RCC 7860 (cell line): ENCODE data around the gene PTPRN2.

Experiments
- DNase-seq: peaks from one replicate; pipeline ENCODE4 v3.0.0-alpha.2; 2015; ENCODE audit warnings: low spot score
- FAIRE-seq: peaks from 2 replicates; lab custom pipeline; 2012; peaks lifted over from hg19 to GRCh38; lab: Jason Lieb, UNC

The PTPRN2 gene

DNA sequence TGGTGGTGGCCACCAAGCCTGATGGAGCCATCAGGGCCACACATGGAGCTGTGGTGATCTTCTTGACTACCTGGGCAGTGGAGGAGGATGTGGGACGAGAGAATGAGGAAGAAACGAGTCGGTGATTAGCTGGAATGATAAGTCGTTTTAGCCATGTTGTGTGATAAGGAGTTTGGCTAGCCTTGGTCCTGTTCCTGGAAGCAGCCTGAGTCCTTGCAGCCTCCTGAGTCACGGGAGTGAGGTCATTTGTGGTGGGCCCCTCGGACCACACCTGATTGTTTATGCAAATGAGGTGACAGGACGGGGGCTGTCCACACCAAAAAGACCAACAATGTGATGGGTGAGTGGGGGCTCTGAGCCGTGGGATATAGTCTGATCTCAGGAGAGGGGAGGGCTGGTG, 554.4 kb downstream of the PTPRN2 start:
- FAIRE-seq (no peak), DNase-seq (no peak)

DNA sequence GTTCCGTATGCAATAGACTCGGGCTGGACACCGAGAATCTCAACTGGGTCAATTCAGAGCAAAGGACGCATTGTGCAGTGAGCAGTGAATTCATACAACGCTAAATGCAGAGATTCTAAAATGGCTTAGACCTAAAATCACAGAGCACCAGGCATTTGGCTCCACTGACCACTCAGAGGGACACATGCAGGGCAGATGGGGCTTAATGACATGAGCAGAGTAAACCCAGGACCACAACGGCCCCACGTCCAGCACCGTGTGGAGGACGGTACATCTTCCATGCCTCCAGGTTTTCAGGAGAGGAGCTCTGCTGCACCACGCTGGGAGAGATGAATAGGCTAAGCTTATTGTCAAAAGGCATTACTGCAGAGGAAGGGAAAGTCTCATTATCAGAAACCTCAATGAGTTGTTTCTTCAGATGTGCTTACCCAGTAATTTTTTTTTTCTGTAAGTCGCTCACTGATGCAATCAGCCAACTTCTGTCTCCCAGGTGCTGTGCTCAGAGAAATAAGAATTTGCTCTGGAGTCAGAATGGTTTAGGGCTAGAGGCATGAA, 555.0 kb downstream of the PTPRN2 start:
- DNase-seq = no peak
- no peak for FAIRE-seq

DNA sequence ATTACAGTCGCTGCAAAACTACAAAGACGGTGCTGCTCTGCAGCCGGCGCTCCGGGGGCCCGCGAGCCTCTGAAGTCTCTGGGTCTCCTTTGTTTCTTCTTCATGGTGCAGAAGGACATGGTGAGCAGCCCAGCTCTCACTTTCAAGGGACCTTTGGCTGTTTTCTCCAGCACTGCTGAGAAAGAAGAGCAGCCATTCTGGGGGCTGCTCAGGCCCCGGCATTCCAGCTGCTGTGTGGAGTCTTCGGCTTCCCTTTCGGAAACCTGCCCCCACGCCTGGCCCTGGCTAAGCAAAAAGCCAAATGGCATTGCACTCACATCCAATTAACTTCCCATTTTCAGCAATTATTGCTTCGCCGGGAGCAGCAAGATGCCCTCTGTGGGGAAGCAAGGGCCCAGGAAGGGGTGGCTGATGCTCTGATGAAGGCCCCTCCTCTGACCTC, 555.7 kb downstream of the PTPRN2 start:
- no peak for FAIRE-seq
- no peak for DNase-seq

DNA sequence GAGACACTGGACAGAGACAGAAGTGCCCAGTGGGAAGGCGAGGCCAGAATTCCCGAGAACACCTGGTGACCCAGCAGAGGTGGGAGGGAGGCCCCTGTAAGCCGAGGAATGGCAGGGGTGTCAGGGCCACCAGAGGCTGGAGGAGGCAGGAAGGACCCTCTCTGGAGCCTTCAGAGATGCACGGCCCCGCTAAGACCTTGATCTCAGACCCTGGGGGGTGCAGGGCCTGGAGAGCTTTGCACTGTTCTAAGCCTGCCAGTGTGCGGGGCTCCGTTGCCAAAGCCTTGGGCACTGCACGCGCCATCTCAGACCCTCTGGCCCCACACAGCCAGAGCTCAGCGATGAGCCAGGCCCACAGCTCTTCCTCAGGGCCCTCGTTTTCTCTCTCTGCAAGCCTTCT, 557.1 kb downstream of the PTPRN2 start:
- no peak for FAIRE-seq
- DNase-seq = no peak

DNA sequence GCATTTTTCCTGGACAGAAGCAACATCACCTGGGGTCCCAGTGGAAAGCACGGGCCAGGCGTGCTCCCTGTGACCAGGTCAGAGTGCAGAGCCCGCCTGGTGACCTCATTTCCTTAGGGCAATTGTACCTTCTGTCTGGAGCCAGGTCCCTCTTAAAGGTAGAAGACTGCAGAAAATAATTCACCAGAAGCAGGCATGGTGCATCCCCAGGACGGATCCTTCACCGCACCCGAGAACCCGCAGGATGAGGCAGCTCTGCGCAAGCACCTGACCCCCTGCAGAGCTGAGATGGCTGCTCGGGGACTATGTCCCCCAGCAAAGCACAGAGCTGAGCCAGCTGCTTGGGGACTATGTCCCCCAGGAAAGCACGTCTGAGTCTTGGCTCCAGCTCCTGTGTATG, 557.6 kb downstream of the PTPRN2 start:
- FAIRE-seq = no peak
- DNase-seq = no peak

DNA sequence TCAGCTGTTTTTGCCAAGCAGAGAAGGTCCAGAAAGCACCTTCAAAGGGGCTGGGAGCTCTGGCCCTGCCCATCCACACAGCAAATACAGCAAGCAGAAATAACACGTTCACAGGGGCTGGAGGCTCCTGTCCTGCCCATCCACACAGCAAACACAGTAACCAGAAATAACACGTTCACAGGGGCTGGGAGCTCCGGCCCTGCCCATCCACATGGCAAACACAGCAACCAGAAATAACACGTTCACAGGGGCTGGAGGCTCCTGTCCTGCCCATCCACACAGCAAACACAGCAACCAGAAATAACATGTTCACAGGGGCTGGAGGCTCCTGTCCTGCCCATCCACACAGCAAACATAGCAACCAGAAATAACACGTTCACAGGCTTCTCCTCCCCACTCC, 558.1 kb downstream of the PTPRN2 start:
- no peak for DNase-seq
- no peak for FAIRE-seq

DNA sequence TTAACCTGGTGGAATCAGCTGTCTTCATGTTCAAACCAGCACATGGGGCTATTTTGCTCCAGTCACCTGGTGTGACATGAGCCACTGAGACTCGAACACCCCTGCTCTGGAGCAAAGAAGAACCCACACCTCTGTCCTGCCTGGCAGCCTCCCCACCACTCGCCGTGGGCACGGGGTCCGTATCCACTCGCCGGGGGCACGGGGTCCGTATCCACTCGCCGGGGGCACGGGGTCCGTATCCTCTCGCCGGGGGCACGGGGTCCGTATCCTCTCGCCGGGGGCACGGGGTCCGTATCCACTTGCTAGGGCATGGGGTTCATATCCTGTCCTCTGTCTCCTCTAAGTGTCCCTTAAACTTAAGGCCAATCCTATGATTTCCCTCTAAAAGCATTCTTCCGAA, 558.7 kb downstream of the PTPRN2 start:
- DNase-seq (no peak), FAIRE-seq (no peak)

DNA sequence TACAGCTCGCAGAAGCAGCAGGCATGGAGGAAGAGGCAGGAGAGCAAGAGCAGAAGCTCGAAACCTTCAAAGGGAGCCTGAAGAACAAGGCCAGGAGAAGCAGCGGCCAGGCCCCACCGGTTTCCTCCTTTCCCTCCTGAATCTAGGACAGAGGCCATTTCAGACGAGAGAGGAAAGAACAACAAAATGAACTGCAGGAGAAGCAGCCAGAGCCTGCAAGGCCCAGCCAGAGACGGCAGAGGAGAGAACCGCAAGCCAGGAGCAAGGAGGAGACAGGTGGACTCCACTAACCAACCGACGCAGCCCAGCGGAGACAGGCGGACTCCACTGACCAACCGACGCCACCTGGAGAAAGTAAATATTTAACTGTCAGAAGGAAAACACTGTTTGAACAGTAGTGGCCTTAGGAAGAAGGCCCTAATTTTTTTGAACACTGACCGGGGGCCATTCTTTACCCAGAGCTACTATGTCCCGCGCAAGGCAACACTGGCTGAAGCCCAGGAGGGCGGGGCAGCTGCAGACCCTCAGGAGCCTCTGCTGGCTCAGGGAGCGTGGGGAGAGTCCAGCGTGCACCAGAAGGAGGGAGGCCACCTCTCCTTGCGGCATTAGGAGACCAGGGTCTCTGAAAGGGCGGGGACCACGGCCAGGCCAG, 559.2 kb downstream of the PTPRN2 start:
- DNase-seq (no peak), FAIRE-seq (no peak)

DNA sequence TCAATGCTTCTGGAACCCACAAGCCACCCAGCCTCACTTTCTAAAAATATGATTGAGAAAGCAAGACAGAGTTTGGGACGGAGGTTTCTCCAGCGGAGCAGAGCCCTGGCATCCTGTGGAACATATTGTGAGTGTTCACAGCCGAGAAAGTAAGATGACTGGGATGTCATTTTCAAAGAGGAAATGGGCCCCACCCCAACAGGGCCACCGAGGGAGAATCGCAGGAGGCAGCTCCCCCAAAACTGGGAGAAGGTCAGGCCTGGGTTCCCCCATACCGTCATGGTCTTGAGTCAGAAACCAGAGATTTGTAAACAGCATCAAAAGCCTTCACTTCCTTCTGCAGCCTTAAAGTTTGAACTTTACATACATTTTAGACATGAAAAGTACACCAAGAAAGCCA, 560.0 kb downstream of the PTPRN2 start:
- FAIRE-seq (no peak), DNase-seq (no peak)

DNA sequence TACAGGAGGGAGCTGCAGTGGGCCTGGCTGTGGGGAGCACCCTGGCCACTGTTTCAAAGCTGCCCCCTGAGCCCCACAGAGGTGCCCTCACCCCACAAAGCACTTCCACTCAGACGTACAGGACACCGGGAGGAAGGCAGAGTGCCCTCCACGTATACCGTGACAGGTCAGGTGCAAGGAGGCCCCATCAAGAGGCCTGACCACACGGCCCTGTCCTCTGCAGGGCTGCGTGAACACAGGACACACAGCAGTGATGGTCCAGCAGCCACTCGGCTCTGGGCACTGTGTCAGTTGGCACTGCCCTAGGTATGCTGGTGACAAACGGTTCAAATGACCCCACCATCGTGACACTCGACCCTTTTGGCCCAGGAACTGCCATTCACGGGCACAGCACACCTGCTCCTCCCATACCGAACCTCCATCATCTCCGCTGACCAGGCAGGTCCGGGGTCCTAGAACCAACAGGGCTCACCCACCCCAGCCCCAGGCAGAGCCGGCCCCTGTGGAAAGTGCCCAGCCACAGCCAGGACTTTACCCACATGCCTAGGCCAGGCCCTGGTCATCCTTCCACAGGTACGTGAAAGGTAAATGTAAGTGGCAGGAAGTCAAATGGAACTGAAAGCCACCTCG, 560.9 kb downstream of the PTPRN2 start:
- DNase-seq (no peak), FAIRE-seq (no peak)

DNA sequence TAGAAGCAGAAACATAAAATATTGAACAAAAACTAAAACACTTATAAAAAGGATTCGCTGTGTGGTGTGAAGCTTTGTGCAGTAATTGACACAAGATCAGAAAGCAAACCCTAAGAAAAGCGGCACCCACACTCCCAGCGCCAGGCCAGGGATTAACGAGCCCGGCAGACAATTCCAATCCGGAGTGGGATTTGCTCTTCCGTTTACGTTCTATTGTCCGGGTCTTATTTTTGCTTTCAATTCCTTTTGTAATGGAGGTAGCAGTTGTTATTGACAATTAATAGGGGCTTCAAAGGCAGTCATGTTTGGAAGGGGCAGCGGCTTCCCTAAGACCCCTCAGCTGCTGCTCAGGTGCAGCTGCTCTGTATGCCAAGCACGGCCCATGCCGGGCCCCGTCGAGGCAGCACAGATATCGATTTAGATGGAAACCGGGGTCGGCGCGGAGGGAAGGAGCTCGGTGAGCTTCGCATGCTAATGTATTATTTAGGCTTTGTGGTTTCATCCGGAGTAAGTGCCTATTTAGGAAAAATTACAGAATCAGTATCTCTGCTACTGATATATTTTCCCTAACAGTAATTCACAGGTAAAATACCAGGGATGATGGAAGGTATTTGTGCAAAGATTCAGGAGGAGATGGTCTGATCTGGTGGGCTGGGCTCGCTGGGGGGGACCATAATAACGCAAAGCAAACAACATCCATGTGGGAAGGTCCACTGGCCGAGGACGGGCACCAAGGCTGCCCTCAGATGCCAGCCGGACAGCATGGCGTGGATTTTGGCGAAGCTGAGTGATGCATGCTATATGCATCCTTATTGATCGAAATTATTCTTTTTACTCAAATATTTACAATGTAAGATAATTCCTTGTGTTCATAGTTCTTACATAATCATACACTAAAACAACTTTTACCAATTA, 561.7 kb downstream of the PTPRN2 start:
- DNase-seq (no peak), FAIRE-seq (no peak)

DNA sequence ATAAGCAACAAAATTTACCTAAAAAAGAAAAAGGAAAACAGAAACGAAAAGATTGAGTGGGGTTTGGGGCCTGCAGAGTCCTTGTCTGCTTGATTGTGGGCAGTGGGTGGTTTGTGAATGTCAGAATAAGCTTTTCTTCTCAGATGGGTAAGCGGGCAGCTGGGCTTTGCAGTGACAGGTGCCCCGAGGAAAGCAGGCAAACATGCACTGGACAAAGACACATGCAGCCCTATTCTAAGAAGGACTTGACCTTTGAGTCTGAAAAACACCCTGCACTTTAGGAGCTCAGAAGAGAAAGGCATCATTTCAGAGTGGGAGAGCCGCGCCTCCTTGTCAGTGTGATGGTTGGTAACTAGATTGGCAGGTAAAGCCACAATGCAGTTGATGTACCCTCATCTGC, 562.7 kb downstream of the PTPRN2 start:
- FAIRE-seq (no peak), DNase-seq (no peak)

DNA sequence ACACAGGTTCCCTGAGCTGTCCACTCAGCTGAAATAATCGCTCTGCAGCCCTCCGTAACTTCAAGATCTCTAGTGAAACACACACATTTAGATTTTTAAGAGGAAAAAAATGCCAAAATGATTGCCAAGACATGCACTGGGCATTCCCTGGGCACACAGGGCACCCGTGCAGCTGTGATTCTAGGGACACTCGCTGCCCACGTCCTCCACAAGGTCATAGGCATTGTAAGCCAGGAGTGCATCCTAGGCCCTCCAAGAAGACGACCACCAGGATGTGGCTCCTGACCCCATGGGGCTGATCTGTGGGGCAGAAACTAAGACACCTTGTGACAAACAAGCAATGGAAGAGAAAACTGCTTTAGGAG, 563.3 kb downstream of the PTPRN2 start:
- DNase-seq = no peak
- no peak for FAIRE-seq

DNA sequence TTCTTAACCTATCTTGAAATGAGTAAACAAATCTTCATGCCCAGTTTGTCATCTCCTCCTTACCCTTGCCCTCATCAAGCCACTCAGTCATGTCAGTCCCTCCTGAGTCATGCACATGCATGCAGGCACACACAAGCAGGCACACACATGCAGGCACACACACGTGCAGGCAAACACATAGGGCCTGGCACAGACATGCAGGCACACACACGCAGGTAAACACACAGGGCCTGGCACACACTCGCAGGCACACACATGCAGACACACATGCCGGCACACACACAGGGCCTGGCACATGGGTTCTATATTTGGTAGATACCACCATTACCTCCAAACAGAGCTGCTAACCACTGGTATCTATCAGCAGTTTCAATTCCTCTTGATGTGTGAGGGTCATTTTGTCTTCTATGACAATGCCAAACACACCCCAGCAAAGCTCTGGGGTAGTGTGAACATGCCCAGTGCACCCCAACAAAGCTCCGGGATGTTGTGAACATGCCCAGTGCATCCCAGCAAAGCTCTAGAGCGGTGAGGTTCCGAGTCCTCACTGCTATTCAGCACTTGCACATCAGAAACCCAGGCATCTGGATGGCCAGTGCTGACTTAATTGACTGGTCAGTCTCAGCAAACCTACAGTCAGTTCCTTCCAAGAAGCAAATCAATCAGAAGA, 563.8 kb downstream of the PTPRN2 start:
- FAIRE-seq (no peak), DNase-seq (no peak)

DNA sequence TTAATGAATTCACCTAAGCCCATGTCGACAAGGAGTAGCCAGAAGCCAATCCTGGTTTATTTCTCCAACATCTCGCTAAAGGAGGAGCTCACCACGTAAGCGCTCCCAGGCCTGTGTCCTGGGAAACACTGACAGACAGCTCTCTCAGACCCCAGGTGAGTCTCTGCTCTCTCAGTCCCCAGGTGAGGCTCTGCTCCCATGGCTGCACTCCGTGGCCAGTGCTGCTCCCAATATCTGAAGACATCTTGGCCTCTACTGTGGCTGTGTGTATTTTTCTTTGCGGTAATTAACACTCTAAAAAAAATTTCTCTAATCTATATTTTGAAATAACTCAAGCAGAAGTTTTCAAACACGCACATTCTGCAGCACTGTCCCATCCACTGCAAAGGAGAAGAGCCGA, 564.5 kb downstream of the PTPRN2 start:
- no peak for FAIRE-seq
- no peak for DNase-seq

DNA sequence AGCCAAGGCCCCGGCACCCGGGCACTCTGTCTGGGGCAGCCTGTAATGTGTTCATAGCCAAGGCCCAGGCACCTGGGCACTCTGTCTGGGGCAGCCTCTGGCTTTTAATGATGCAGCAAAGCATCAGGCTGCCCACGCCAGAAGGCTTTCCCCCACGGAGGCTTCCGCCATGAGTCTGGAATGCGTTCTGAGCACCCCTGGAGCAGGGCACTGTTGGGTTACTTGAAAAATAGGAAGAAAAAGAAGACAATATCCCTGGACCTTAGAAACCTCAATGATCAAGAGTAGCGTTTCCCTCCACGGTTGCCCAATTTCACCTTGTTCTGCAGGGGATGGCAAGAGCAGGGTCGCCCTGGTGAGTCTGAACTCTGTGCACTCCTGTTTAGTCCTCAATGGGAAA, 565.0 kb downstream of the PTPRN2 start:
- DNase-seq (no peak), FAIRE-seq (no peak)

DNA sequence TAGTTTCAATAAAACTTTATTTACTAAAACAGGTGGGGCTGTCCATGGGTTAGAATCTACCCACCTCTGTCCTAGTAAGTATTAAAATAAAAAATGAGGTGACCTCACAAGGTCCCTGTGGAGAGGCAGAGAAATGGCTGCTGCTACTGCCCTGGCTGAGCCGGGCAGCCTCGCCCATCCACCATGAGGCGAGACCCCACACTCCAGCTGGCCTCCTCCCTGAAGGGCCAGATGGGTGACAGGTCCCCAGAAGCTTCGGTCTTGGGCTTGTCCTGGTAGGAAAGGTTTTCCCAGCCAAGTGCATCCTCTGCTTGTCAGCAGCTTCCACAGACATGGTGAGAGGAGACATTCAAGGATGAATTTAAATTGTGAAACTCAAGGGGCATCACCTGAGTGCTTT, 565.8 kb downstream of the PTPRN2 start:
- FAIRE-seq (no peak), DNase-seq (no peak)

DNA sequence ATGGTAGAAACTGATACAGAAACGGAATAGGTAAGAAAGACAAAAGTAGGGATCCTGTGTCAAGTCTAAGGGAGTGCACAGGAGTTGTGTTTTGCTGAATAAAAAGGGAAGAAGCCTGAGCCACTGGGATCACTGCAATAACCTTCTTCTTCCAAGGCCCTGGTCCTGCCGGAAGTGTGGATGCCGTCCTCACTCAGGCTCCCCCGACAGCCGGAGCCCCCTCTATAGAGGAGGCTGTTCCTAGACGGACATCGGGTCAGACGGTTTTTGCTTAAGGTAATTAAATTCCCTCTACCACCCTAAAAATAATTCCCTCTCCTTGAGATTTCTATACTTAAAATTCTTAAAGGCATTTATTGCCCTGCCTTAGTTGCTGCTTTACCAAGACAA, 566.9 kb downstream of the PTPRN2 start:
- no peak for FAIRE-seq
- no peak for DNase-seq

DNA sequence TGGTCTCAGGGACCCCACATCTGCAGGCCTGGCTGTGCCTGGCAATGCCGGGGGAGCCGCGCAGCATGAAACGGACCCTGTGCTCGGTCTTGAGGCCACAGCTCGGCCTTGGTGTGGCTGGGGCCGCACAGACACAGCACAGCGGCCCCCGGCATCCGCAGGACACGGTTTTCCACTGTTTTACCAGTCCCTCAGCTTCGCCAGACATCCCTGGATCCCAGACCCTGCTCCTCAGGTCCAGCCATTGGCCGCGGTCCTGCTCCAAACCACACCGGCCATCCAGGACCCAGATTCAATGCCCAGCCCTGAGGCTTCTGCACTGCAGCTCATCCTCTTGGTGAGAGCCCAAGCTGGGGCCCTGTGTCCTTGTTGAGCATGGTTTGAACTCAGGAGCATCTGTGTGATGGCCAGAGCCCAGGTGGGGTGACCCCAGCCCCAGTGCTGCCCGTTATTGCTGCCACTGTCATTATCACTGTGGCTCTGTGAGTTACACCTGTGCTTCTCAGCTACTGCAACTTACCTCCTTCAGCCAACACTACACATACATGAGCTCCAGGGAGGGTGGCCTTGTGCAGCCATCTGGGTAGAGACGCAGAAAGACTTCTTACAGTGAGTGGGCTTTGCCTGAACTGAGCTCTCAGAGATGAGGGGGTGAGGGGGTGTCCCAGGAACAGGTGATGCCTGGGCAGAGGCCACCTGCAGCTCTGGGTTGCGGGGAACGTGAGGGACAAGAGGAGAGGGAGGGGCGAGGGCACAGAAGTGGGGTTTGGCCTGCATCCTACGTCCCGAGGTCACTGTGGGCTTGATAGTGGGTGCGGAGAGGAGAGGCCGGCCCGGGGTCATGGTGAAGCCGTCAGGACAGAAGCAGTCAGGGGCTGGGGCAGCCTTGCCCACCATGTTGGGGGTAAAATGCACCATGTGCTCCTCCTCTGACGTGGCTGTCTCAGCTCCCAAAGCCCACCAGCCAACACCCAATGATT, 567.6 kb downstream of the PTPRN2 start:
- DNase-seq = no peak
- FAIRE-seq = no peak
